GM23248 (cell line): ENCODE data around the gene TMEM14A.

Experiments
- EZH2 ChIP-seq: fragments of 200-600 bp; sonication (generic); IDR thresholded peaks from 2 replicates; pipeline ENCODE4 v1.6.1; 2018; ENCODE audit warnings: antibody characterized with exemption, mild to moderate bottlenecking; ENCODE audit not compliant: insufficient read depth, poor library complexity, severe bottlenecking
- EZH2phosphoT487 ChIP-seq: fragments of 200-600 bp; sonication (generic); IDR thresholded peaks from 2 replicates; pipeline ENCODE4 v1.6.1; 2018; ENCODE audit warnings: antibody characterized with exemption, moderate library complexity, mild to moderate bottlenecking, low read depth; ENCODE audit not compliant: insufficient read depth

DNA sequence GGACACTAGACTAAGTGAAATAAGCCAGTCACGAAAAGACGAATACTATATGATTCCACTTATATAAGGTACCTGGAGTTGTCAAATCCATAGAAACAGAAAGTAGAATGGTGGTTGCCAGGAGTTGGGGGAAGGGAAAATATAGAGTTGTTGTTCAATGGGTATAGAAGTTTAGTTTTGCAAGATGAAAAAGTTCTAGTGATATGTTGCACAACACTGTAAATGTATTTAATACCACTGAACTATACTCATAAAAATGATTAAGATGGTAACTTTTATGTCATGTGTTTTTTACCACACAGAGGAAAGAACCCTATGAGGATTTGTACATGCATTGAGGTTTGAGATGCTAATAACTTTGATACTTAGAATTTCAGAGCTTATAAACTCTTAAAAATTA, 48.1 kb upstream of the TMEM14A start:
- TF ChIP-seq EZH2 = no peak
- TF ChIP-seq EZH2phosphoT487 = no peak
